ENCODE results near the gene TMEM14A. TPM values are rescaled to one million over a fixed set of nuclear protein-coding genes. Genes with fewer than 3 reads are reported as not detected.

The TMEM14A gene
- total and polyA plus RNA-seq, 9 of the 15 experiments (the other 6 are each of a cell fraction or from before 2014, with no cell fraction given), result 3.5 to 43.3 (median 8.5) TPM

DNA sequence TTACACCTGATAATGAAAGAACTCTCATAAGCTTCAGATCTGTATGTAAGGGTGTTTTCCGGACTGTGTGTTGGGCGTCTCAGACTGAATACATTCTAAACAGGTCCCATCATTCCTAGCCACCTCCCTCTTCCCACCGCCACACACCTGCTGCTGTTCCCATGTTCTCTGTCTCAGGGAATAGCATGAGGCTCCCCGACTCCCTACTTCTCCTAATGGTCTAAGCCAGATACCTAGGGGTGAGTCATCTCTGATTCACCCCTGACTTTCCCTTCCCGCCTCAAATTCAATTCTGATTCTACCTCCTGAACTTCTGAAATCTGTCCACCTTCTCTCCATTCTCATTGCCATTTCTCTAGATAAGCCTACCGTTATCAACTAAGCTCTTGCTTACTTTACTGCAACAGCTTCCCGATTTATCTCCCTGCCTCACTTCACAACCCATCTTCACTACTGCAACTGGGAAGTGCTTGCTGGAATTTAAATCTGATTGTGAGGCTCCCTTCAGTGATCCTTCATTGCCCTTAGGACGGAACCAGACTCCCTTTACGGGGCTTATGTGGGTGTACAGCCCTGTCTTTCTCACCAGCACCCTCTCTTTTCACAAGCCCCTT lies 1.6 kb downstream of the TMEM14A start (continued):
- TF ChIP-seq MTA1 (IDR thresholded peaks at IDR 0.05; ENCODE audit: borderline replicate concordance) (no peak), YY1 (IDR thresholded peaks at IDR 0.05; ENCODE audit: borderline replicate concordance in 1 of 3, control insufficient read depth in 1 of 3, extremely low read depth in 1 of 3, insufficient read depth in 3 of 3, insufficient read length in 1 of 3, insufficient replicate concordance in 2 of 3, low read depth in 1 of 3, low read length in 2 of 3) (no peak), SMARCE1 (IDR thresholded peaks at IDR 0.05) (peak; percentile 50; the same call in 1 of the 2 replicates), NCOA6 (IDR thresholded peaks at IDR 0.05) (no peak), SMARCA4 (IDR thresholded peaks at IDR 0.05) (0 out of 2 replicates have a peak, but pooled peaks have one; percentile 36), TARDBP (IDR thresholded peaks at IDR 0.05) (no peak), ZNF699 (CRISPR knock-in tag; IDR thresholded peaks at IDR 0.05; ENCODE audit: insufficient replicate concordance) (no peak), CBFA2T2 (conservative IDR thresholded peaks at IDR 0.05) (no peak), HDAC1 (IDR thresholded peaks at IDR 0.05) (no peak; a peak in 1 of 4 replicates), RFX1 (IDR thresholded peaks at IDR 0.05) (no peak)
- TF ChIP-seq, protein P1, sequence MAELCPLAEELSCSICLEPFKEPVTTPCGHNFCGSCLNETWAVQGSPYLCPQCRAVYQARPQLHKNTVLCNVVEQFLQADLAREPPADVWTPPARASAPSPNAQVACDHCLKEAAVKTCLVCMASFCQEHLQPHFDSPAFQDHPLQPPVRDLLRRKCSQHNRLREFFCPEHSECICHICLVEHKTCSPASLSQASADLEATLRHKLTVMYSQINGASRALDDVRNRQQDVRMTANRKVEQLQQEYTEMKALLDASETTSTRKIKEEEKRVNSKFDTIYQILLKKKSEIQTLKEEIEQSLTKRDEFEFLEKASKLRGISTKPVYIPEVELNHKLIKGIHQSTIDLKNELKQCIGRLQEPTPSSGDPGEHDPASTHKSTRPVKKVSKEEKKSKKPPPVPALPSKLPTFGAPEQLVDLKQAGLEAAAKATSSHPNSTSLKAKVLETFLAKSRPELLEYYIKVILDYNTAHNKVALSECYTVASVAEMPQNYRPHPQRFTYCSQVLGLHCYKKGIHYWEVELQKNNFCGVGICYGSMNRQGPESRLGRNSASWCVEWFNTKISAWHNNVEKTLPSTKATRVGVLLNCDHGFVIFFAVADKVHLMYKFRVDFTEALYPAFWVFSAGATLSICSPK (IDR thresholded peaks at IDR 0.05; ENCODE audit: borderline replicate concordance), result no peak
- TF ChIP-seq, protein P2, sequence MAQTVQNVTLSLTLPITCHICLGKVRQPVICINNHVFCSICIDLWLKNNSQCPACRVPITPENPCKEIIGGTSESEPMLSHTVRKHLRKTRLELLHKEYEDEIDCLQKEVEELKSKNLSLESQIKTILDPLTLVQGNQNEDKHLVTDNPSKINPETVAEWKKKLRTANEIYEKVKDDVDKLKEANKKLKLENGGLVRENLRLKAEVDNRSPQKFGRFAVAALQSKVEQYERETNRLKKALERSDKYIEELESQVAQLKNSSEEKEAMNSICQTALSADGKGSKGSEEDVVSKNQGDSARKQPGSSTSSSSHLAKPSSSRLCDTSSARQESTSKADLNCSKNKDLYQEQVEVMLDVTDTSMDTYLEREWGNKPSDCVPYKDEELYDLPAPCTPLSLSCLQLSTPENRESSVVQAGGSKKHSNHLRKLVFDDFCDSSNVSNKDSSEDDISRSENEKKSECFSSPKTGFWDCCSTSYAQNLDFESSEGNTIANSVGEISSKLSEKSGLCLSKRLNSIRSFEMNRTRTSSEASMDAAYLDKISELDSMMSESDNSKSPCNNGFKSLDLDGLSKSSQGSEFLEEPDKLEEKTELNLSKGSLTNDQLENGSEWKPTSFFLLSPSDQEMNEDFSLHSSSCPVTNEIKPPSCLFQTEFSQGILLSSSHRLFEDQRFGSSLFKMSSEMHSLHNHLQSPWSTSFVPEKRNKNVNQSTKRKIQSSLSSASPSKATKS (CRISPR knock-in tag; IDR thresholded peaks at IDR 0.05), result no peak
- TF ChIP-seq, protein P3, sequence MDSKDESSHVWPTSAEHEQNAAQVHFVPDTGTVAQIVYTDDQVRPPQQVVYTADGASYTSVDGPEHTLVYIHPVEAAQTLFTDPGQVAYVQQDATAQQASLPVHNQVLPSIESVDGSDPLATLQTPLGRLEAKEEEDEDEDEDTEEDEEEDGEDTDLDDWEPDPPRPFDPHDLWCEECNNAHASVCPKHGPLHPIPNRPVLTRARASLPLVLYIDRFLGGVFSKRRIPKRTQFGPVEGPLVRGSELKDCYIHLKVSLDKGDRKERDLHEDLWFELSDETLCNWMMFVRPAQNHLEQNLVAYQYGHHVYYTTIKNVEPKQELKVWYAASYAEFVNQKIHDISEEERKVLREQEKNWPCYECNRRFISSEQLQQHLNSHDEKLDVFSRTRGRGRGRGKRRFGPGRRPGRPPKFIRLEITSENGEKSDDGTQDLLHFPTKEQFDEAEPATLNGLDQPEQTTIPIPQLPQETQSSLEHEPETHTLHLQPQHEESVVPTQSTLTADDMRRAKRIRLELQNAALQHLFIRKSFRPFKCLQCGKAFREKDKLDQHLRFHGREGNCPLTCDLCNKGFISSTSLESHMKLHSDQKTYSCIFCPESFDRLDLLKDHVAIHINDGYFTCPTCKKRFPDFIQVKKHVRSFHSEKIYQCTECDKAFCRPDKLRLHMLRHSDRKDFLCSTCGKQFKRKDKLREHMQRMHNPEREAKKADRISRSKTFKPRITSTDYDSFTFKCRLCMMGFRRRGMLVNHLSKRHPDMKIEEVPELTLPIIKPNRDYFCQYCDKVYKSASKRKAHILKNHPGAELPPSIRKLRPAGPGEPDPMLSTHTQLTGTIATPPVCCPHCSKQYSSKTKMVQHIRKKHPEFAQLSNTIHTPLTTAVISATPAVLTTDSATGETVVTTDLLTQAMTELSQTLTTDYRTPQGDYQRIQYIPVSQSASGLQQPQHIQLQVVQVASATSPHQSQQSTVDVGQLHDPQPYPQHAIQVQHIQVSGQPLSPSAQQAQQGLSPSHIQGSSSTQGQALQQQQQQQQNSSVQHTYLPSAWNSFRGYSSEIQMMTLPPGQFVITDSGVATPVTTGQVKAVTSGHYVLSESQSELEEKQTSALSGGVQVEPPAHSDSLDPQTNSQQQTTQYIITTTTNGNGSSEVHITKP (IDR thresholded peaks at IDR 0.05; ENCODE audit: partially characterized antibody), result peak; percentile 60
- TF ChIP-seq, protein P4, sequence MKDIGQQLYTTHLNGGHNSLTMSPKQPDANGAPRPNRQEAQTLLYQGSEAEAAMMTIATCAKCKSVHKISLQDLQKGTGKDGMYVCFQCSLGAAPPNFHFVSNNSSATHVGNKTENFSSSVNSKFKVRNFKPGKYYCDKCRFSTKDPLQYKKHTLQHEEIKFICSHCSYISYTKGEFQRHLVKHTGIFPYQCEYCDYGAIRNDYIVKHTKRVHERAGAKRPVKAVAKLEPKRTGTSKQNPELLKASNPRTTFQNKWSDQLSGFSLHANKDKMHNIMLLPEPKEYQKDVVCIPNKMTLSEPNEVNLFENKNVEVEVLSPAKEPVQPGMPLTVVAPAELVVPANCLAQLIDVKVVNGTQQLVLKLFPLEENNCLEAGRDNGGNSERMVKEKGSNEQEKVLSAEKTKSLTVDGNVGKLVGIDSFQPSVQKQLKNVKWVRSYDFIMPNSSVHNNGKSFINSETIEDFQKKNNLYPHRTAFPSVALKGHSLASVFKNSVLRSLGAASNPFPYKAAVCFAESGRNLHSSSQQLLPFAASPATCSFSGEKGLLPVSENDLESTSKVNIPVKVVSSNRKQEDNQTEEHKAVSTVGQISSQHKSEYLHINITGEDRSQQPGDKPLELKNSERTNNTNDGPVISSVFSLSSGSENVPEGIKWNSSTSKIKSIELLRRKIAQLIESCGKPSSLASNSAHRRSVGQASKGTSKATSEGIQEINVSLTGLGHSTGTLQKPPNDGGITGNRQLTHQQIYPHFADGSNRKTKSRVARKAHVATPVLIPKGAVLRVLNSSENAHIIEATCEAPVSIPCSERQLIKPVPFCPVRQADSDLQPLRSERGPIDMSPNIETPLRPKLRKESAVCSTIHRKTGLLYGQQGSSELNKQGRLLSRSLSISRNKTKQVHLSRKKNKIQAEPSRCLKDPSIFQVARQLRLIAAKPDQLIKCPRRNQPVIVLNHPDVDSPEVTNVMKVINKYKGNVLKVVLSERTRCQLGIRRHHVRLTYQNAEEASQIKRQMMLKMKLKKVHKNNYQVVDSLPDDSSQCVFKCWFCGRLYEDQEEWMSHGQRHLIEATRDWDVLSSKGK (CRISPR knock-in tag; IDR thresholded peaks at IDR 0.05), result no peak
- TF ChIP-seq, protein P5, sequence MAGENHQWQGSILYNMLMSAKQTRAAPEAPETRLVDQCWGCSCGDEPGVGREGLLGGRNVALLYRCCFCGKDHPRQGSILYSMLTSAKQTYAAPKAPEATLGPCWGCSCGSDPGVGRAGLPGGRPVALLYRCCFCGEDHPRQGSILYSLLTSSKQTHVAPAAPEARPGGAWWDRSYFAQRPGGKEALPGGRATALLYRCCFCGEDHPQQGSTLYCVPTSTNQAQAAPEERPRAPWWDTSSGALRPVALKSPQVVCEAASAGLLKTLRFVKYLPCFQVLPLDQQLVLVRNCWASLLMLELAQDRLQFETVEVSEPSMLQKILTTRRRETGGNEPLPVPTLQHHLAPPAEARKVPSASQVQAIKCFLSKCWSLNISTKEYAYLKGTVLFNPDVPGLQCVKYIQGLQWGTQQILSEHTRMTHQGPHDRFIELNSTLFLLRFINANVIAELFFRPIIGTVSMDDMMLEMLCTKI (IDR thresholded peaks at IDR 0.05; ENCODE audit: partially characterized antibody), result no peak

All from K562 (cell line).